Keratinocyte (primary cell): Measurements from ENCODE around the gene STAMBPL1. TPM values are rescaled to one million over a fixed set of nuclear protein-coding genes. Genes with fewer than 3 reads are reported as not detected.

Source experiments
- DNase-seq: peaks from one replicate; pipeline ENCODE4 v3.0.0-alpha.2; 2011; ENCODE audit warnings: low read depth, missing footprints, low spot score
- FAIRE-seq: peaks from 2 replicates; lab custom pipeline; 2011; peaks lifted over from hg19 to GRCh38; lab: Jason Lieb, UNC
- H2AFZ ChIP-seq: 2 replicates; pipeline ENCODE4 v1.6.0; 2012; ENCODE audit warnings: low read length, control low read depth, inconsistent platforms; ENCODE audit not compliant: control insufficient read depth
- H3K27ac ChIP-seq: 2 replicates; pipeline ENCODE4 v1.5.1; 2011; ENCODE audit warnings: low read length; ENCODE audit not compliant: control insufficient read depth, insufficient read depth
- H3K27me3 ChIP-seq: 3 replicates; pipeline ENCODE4 v1.6.0; 2011; ENCODE audit warnings: low read length; ENCODE audit not compliant: control insufficient read depth, insufficient read depth; ENCODE audit errors: extremely low read depth
- H3K36me3 ChIP-seq, 2 experiments: 2 replicates in 1 of 2; 3 replicates in 1 of 2; pipeline ENCODE4 v1.5.1; 2011; ENCODE audit warnings: low read length in 2 of 2, mild to moderate bottlenecking in 1 of 2; ENCODE audit not compliant: control insufficient read depth in 2 of 2, insufficient read depth in 2 of 2; ENCODE audit errors: extremely low read depth in 1 of 2
- H3K4me1 ChIP-seq: 3 replicates; pipeline ENCODE4 v1.5.1; 2011; ENCODE audit warnings: low read length; ENCODE audit not compliant: control insufficient read depth, insufficient read depth; ENCODE audit errors: extremely low read depth
- H3K4me2 ChIP-seq: 3 replicates; pipeline ENCODE4 v1.6.0; 2011; ENCODE audit warnings: low read depth, low read length; ENCODE audit not compliant: control insufficient read depth, insufficient read depth; ENCODE audit errors: extremely low read depth
- H3K4me3 ChIP-seq, 3 experiments: fragments of 200-600 bp in 1 of 3; sonication (generic) in 1 of 3; 2 replicates in 2 of 3; 3 replicates in 1 of 3; pipeline ENCODE4 v1.5.1; 2011 to 2016; ENCODE audit warnings: low read length in 3 of 3, mild to moderate bottlenecking in 3 of 3, control low read depth in 2 of 3, inconsistent platforms in 1 of 3, low read depth in 1 of 3, mixed read lengths in 1 of 3, mixed run types in 1 of 3, moderate library complexity in 1 of 3; ENCODE audit not compliant: control insufficient read depth in 2 of 3, insufficient read depth in 2 of 3; ENCODE audit errors: extremely low read depth in 1 of 3
- H3K79me2 ChIP-seq: 2 replicates; pipeline ENCODE4 v1.6.0; 2012; ENCODE audit warnings: low read length; ENCODE audit not compliant: control insufficient read depth, insufficient read depth
- H3K9ac ChIP-seq: 3 replicates; pipeline ENCODE4 v1.6.0; 2011; ENCODE audit warnings: low read length; ENCODE audit not compliant: control insufficient read depth, insufficient read depth; ENCODE audit errors: extremely low read depth
- H3K9me1 ChIP-seq: 3 replicates; pipeline ENCODE4 v1.6.0; 2011; ENCODE audit warnings: low read length; ENCODE audit not compliant: control insufficient read depth, insufficient read depth; ENCODE audit errors: extremely low read depth
- H3K9me3 ChIP-seq: 2 replicates; pipeline ENCODE4 v1.5.1; 2012; ENCODE audit warnings: low read depth, low read length; ENCODE audit not compliant: control insufficient read depth
- H4K20me1 ChIP-seq: 3 replicates; pipeline ENCODE4 v1.6.0; 2011; ENCODE audit warnings: low read length; ENCODE audit not compliant: control insufficient read depth, insufficient read depth; ENCODE audit errors: extremely low read depth
- CTCF ChIP-seq, 3 experiments: IDR thresholded peaks in 1 of 3; conservative IDR thresholded peaks in 1 of 3; optimal IDR thresholded peaks in 1 of 3; 2 replicates in 2 of 3; 3 replicates in 1 of 3; pipeline versions ENCODE3 to v1.5.1; 2011; ENCODE audit warnings: low read length in 3 of 3, mild to moderate bottlenecking in 3 of 3, moderate library complexity in 2 of 3, control low read depth in 1 of 3, inconsistent platforms in 1 of 3; ENCODE audit not compliant: insufficient read depth in 2 of 3; ENCODE audit errors: extremely low read depth in 1 of 3
- EZH2 ChIP-seq: IDR thresholded peaks from one replicate; pipeline ENCODE4 v1.6.1; 2012; ENCODE audit warnings: inconsistent platforms, mild to moderate bottlenecking, low read length, moderate library complexity
- dilution Hi-C: fragments of 300-500 bp; cut with MboI; formaldehyde crosslinking; loops from one replicate; pipeline ENCODE4 v1.7.0; 2020; ENCODE audit warnings: low sequenced_read_pairs; ENCODE audit not compliant: extremely low pct_ligation_motif_present
- polyA plus RNA-seq, 5 experiments: library from polyadenylated mRNA; depleted of rRNA in 3 of 5; stranded (reverse) in 3 of 5; stranded (forward) in 1 of 5; unstranded in 1 of 5; fragments of >200 nt; gene quantifications; 1 replicate in 1 of 5; 2 replicates in 3 of 5; 3 replicates in 1 of 5; pipeline versions ENCODE4 v1.2.1 to v1.2.3, GENCODE V29; 2011 to 2012; ENCODE audit warnings: missing spikeins in 2 of 5, low read depth in 1 of 5, low replicate concordance in 1 of 5

Gene STAMBPL1
- polyA plus RNA-seq, 1 donor (not counting 4 experiments of a cell fraction or from before 2014, with no cell fraction given), result 9.0 TPM

- H3K79me2 ChIP-seq, result peaks cover 9% of the 10 kb centered on the region
- H3K4me2 ChIP-seq, result no peak overlapping the region
- no peaks in the 10 kb centered on the region for H4K20me1 ChIP-seq
- DNase-seq (no peak), FAIRE-seq (no peak)
- H3K4me3 ChIP-seq, result no peak overlapping the region
- no peaks in the 10 kb centered on the region for H3K27me3 ChIP-seq
- H3K27ac ChIP-seq, result no peak overlapping the region
- no peak for TF ChIP-seq EZH2
- TF ChIP-seq CTCF (optimal IDR thresholded peaks at IDR 0.05 in 1 of 3, IDR thresholded peaks at IDR 0.05 in 1 of 3, conservative IDR thresholded peaks at IDR 0.05 in 1 of 3; ENCODE audit: extremely low read depth in 1 of 3, insufficient read depth in 2 of 3, low read length in 3 of 3), result no peak
- H3K9me1 ChIP-seq, result no peaks in the 10 kb centered on the region
- H3K9ac ChIP-seq, result no peak overlapping the region
- H3K9me3 ChIP-seq, result no peaks in the 10 kb centered on the region
- H3K4me1 ChIP-seq, result peaks cover 13% of the 10 kb centered on the region
- dilution Hi-C loops, result no loop called here
- no peaks in the 10 kb centered on the region for H3K36me3 ChIP-seq
- no peak overlapping the region for H2AFZ ChIP-seq
Observed at GRCh38 chr10:88890681-88891381, 10.8 kb downstream of the STAMBPL1 start.

- H3K9me1 ChIP-seq, result no peaks in the 10 kb centered on the region
- no peaks in the 10 kb centered on the region for H3K9me3 ChIP-seq
- peak; percentile 23 for FAIRE-seq
- peaks cover 8% of the 10 kb centered on the region for H3K4me1 ChIP-seq
- no peak overlapping the region for H3K4me3 ChIP-seq
- no peak overlapping the region for H3K4me2 ChIP-seq
- DNase-seq, result no peak
- no peaks in the 10 kb centered on the region for H4K20me1 ChIP-seq
- H3K36me3 ChIP-seq, result no peaks in the 10 kb centered on the region
- no peak overlapping the region for H3K27ac ChIP-seq
- no peak overlapping the region for H3K9ac ChIP-seq
- no peak for TF ChIP-seq CTCF (optimal IDR thresholded peaks at IDR 0.05 in 1 of 3, IDR thresholded peaks at IDR 0.05 in 1 of 3, conservative IDR thresholded peaks at IDR 0.05 in 1 of 3; ENCODE audit: extremely low read depth in 1 of 3, insufficient read depth in 2 of 3, low read length in 3 of 3)
- no peak for TF ChIP-seq EZH2
- H3K27me3 ChIP-seq, result no peaks in the 10 kb centered on the region
- dilution Hi-C loops, result no loop called here
- peaks cover 3% of the 10 kb centered on the region for H3K79me2 ChIP-seq
- no peak overlapping the region for H2AFZ ChIP-seq
Observed at GRCh38 chr10:88892222-88892967, 12.3 kb downstream of the STAMBPL1 start.
